ENCODE results near the gene SPAG9. TPM values are rescaled to one million over a fixed set of nuclear protein-coding genes. Genes with fewer than 3 reads are reported as not detected.

Gene SPAG9
- total RNA-seq, 1 experiment from 2014 or later = 77.6 TPM

DNA sequence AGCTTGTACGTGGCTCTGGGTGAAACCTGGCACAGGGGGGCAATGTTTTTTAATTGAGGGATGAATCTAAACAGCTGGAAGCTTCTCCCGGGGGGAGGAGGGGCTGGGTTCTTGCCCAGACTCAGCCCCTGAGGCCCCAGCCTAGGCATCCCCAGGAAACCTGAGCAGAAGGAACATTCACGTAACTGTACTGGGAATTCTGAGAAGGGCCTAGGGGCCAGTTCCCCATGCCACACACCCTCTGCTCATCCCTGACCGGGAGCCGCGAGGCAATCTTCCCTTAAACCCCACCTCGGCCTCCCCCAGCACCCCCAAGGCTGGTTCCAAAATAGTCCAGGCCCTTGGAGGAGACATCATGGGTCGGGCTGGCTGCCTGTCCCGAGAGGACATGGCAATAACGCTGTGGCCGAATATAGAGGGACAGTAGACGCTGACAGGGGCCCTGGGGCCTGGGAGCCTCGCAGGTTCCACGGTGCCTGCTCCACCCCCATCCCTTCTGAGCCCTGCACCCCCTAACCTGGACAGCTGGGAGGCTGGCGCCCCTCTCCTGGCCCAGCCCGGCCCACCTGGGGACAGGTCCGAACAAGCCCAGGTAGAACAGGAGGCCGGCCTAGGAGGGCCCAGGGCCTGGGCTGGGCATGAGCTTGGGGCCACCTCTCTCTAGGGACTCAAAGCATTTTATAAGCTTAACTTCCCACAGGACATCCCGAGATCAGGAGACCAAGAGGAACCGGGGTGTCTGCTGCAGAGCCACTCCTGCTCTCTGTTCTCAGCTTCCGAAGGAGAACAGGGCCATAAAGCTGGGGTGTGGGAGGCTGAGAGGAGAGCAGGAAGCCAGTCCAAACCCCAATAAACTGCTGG, 171.3 kb downstream of the SPAG9 start:
- no TSS peak for BruUV-seq (replicated peaks)
- Histone ChIP-seq H3K9me3 (ENCODE audit: control insufficient read depth in 1 of 2, insufficient read depth in 1 of 2, low read depth in 1 of 2, low read length in 2 of 2) (no peaks in the 10 kb centered on the region), H3K79me2 (ENCODE audit: insufficient read depth, low read length) (no peaks in the 10 kb centered on the region), H3K4me3 (replicated peaks in 1 of 2; ENCODE audit: low read depth in 1 of 2, low read length in 2 of 2) (no peak overlapping the region), H3K4me1 (ENCODE audit: control insufficient read depth in 1 of 2, insufficient read depth in 2 of 2, low read length in 2 of 2) (peaks cover 72 to 97% of the 10 kb centered on the region in 2 experiments), H3K9me2 (ENCODE audit: insufficient read depth) (no peaks in the 10 kb centered on the region), H4K20me1 (ENCODE audit: insufficient read depth) (no peaks in the 10 kb centered on the region), H3K9ac (ENCODE audit: low read length) (peak overlapping the region; percentile 66), H2AFZ (ENCODE audit: low read depth, low read length, poor library complexity, severe bottlenecking) (peak overlapping the region; percentile 6), H3K27ac (ENCODE audit: low read depth, low read length) (peak overlapping the region; percentile 79), H3K27me3 (ENCODE audit: insufficient read depth, low read length) (no peaks in the 10 kb centered on the region), H3K4me2 (ENCODE audit: low read length) (peak overlapping the region; percentile 86), H3K36me3 (ENCODE audit: control insufficient read depth in 1 of 2, insufficient read depth in 2 of 2, low read length in 2 of 2) (no peaks in the 10 kb centered on the region)
- ATAC-seq = no peak
- TF ChIP-seq ZFX (IDR thresholded peaks at IDR 0.05) (0 out of 2 replicates have a peak, but pooled peaks have one; percentile 59), JUND (IDR thresholded peaks at IDR 0.05) (no peak)
- RAD21 ChIA-PET (ENCODE audit: low non-redundant PET in 1 of 2, low total read pairs in 2 of 2, uncharacterized antibody in 2 of 2, unreplicated experiment in 2 of 2) = interaction anchor here (0.5 to 3.0 kb wide), 11 partner anchors 55 to 194 kb away, joined by 3 to 11 read pairs (median 4); partner anchors contain the start of gene TOB1 (in 2 of the 2)
- CTCF ChIA-PET = interaction anchor here (0.8 to 4.5 kb wide), 13 partner anchors 7 to 166 kb away, joined by 3 to 55 read pairs (median 5); partner anchors contain the start of gene TOB1
- intact Hi-C loops (cut with micrococcal nuclease) = no loop called here
- POLR2A ChIA-PET = interaction anchor here (0.8 to 3.6 kb wide), 8 partner anchors 9 to 206 kb away, joined by 3 to 78 read pairs (median 4); partner anchors contain the start of gene TOB1
- DNase-seq (ENCODE audit: low read depth, low spot score) = no peak

GRCh38 chr17:50948711-50949110, 172.0 kb downstream of the SPAG9 start:
- no peaks in the 10 kb centered on the region for H3K36me3 ChIP-seq (ENCODE audit: control insufficient read depth in 1 of 2, insufficient read depth in 2 of 2, low read length in 2 of 2)
- H3K4me1 ChIP-seq (ENCODE audit: control insufficient read depth in 1 of 2, insufficient read depth in 2 of 2, low read length in 2 of 2) = peaks cover 72 to 97% of the 10 kb centered on the region in 2 experiments
- no peak for TF ChIP-seq ELF1 (IDR thresholded peaks at IDR 0.05; ENCODE audit: borderline replicate concordance, low read depth)
- ChIA-PET POLR2A (interaction anchor here (1.5 to 3.6 kb wide), 3 partner anchors 8 to 166 kb away, joined by 4 to 78 read pairs (median 4); partner anchors contain the start of gene TOB1), RAD21 (ENCODE audit: low non-redundant PET in 1 of 2, low total read pairs in 2 of 2, uncharacterized antibody in 2 of 2, unreplicated experiment in 2 of 2) (interaction anchor here (0.6 to 3.0 kb wide), 3 partner anchors 83 to 97 kb away, joined by 4 to 11 read pairs (median 7); partner anchors contain the start of gene TOB1 (in 1 of the 2)), CTCF (interaction anchor here (1.3 to 4.5 kb wide), 6 partner anchors 8 to 165 kb away, joined by 3 to 55 read pairs (median 10); partner anchors contain the start of gene TOB1)
- H3K4me2 ChIP-seq (ENCODE audit: low read length) = peak overlapping the region; percentile 27; the same call in 1 of the 2 replicates
- H3K27me3 ChIP-seq (ENCODE audit: insufficient read depth, low read length) = no peaks in the 10 kb centered on the region
- H3K9ac ChIP-seq (ENCODE audit: low read length) = no peak overlapping the region
- ATAC-seq (no peak), DNase-seq (ENCODE audit: low read depth, low spot score) (no peak)
- no peak overlapping the region for H3K4me3 ChIP-seq (replicated peaks in 1 of 2; ENCODE audit: low read depth in 1 of 2, low read length in 2 of 2)
- intact Hi-C loops (cut with micrococcal nuclease) = no loop called here
- H3K79me2 ChIP-seq (ENCODE audit: insufficient read depth, low read length) = no peaks in the 10 kb centered on the region
- H3K9me3 ChIP-seq (ENCODE audit: control insufficient read depth in 1 of 2, insufficient read depth in 1 of 2, low read depth in 1 of 2, low read length in 2 of 2) = no peaks in the 10 kb centered on the region
- BruUV-seq (replicated peaks) = no TSS peak
- no peak overlapping the region for H2AFZ ChIP-seq (ENCODE audit: low read depth, low read length, poor library complexity, severe bottlenecking)
- no peaks in the 10 kb centered on the region for H4K20me1 ChIP-seq (ENCODE audit: insufficient read depth)
- no peak overlapping the region for H3K27ac ChIP-seq (ENCODE audit: low read depth, low read length)
- H3K9me2 ChIP-seq (ENCODE audit: insufficient read depth) = no peaks in the 10 kb centered on the region
